MM.1S (cell line): Measurements from ENCODE around the gene BPGM.
A peak's percentile ranks its signal among the peaks of the same experiment; 100 is the strongest.

Experiments
- DNase-seq: peaks from one replicate; pipeline ENCODE4 v3.0.0-alpha.2; 2015
- H2AFZ ChIP-seq: fragments of 300-600 bp; sonication (generic); 2 replicates; pipeline ENCODE4 v1.6.0; 2016; ENCODE audit warnings: antibody characterized with exemption, low read length
- H3F3A ChIP-seq: fragments of 300-600 bp; sonication (generic); 2 replicates; pipeline ENCODE4 v1.6.1; 2016; ENCODE audit warnings: mild to moderate bottlenecking, antibody characterized with exemption, low read length, moderate library complexity, mixed read lengths; ENCODE audit not compliant: insufficient read depth
- H3K27ac ChIP-seq: fragments of 300-600 bp; sonication (generic); 2 replicates; pipeline ENCODE4 v1.5.1; 2016; ENCODE audit warnings: mild to moderate bottlenecking, low read length
- H3K27me3 ChIP-seq: fragments of 300-600 bp; sonication (generic); replicated peaks from 2 replicates; pipeline ENCODE4 v1.6.0; 2016; ENCODE audit warnings: low read length; ENCODE audit not compliant: insufficient read depth
- H3K36me3 ChIP-seq: fragments of 300-600 bp; sonication (generic); replicated peaks from 2 replicates; pipeline ENCODE4 v1.6.1; 2016; ENCODE audit warnings: mild to moderate bottlenecking, low read length, mixed read lengths; ENCODE audit not compliant: insufficient read depth
- H3K4me1 ChIP-seq: fragments of 300-600 bp; sonication (generic); 2 replicates; pipeline ENCODE4 v1.6.1; 2016; ENCODE audit warnings: low read length, mixed read lengths
- H3K4me2 ChIP-seq: fragments of 300-600 bp; sonication (generic); 2 replicates; pipeline ENCODE4 v1.6.0; 2016; ENCODE audit warnings: low read depth, low read length
- H3K4me3 ChIP-seq: fragments of 300-600 bp; sonication (generic); 2 replicates; pipeline ENCODE4 v1.5.1; 2016; ENCODE audit warnings: low read length, mixed read lengths
- H3K79me2 ChIP-seq: fragments of 300-600 bp; sonication (generic); 2 replicates; pipeline ENCODE4 v1.6.1; 2016; ENCODE audit warnings: mixed run types, low read length, mixed read lengths
- H3K9ac ChIP-seq: fragments of 300-600 bp; sonication (generic); 2 replicates; pipeline ENCODE4 v1.6.1; 2016; ENCODE audit warnings: low read length, mixed read lengths
- H3K9me2 ChIP-seq: fragments of 300-600 bp; sonication (generic); replicated peaks from 2 replicates; pipeline ENCODE4 v1.6.1; 2016; ENCODE audit warnings: mild to moderate bottlenecking, low read length, mixed read lengths; ENCODE audit not compliant: insufficient read depth
- H3K9me3 ChIP-seq: fragments of 300-600 bp; sonication (generic); replicated peaks from 2 replicates; pipeline ENCODE4 v1.6.1; 2016; ENCODE audit warnings: mild to moderate bottlenecking, low read length, mixed read lengths; ENCODE audit not compliant: insufficient read depth
- H4K20me1 ChIP-seq: fragments of 300-600 bp; sonication (generic); 2 replicates; pipeline ENCODE4 v1.6.1; 2016; ENCODE audit warnings: mild to moderate bottlenecking, low read length, moderate library complexity, mixed read lengths; ENCODE audit not compliant: insufficient read depth
- CTCF ChIP-seq: fragments of 300-600 bp; sonication (generic); IDR thresholded peaks from 2 replicates; pipeline ENCODE4 v1.5.1; 2016; ENCODE audit warnings: antibody characterized with exemption, low read length, mixed read lengths
- EZH2 ChIP-seq: fragments of 300-600 bp; sonication (generic); optimal IDR thresholded peaks from 2 replicates; pipeline ENCODE3; 2017; ENCODE audit warnings: low read depth, mild to moderate bottlenecking, antibody characterized with exemption, low read length, mixed read lengths
- EZH2phosphoT487 ChIP-seq: fragments of 300-600 bp; sonication (generic); IDR thresholded peaks from 2 replicates; pipeline ENCODE4 v1.6.1; 2018; ENCODE audit warnings: antibody characterized with exemption, low read length

BPGM gene

GRCh38 chr7:134701272-134701671, 54.6 kb downstream of the BPGM start:
- DNase-seq, result peak; percentile 27
- Histone ChIP-seq H3K4me2 (no peak overlapping the region), H3K9me3 (no peaks in the 10 kb centered on the region), H3K9ac (no peak overlapping the region), H3K4me3 (no peak overlapping the region), H3K4me1 (no peaks in the 10 kb centered on the region), H3F3A (no peaks in the 10 kb centered on the region), H3K36me3 (no peaks in the 10 kb centered on the region), H2AFZ (no peak overlapping the region), H3K9me2 (no peaks in the 10 kb centered on the region), H3K27ac (no peak overlapping the region), H4K20me1 (no peaks in the 10 kb centered on the region), H3K79me2 (no peaks in the 10 kb centered on the region), H3K27me3 (no peaks in the 10 kb centered on the region)
- TF ChIP-seq CTCF, result peak; percentile 48
- TF ChIP-seq EZH2phosphoT487, result no peak

- Histone ChIP-seq H2AFZ (no peak overlapping the region), H3K4me1 (no peaks in the 10 kb centered on the region), H3K9me3 (no peaks in the 10 kb centered on the region), H3K27me3 (no peaks in the 10 kb centered on the region), H3K79me2 (no peaks in the 10 kb centered on the region), H3K36me3 (no peaks in the 10 kb centered on the region), H3K9me2 (no peaks in the 10 kb centered on the region), H3K4me2 (no peak overlapping the region), H4K20me1 (no peaks in the 10 kb centered on the region), H3K9ac (no peak overlapping the region), H3F3A (no peaks in the 10 kb centered on the region), H3K27ac (no peak overlapping the region), H3K4me3 (no peak overlapping the region)
- no peak for DNase-seq
- TF ChIP-seq EZH2 (no peak), EZH2phosphoT487 (no peak), CTCF (no peak)
Measured at GRCh38 chr7:134702366-134703240, 56.0 kb downstream of the BPGM start.

GRCh38 chr7:134703241-134703594, 56.6 kb downstream of the BPGM start:
- Histone ChIP-seq H3F3A (no peaks in the 10 kb centered on the region), H3K79me2 (no peaks in the 10 kb centered on the region), H3K4me3 (no peak overlapping the region), H3K27ac (no peak overlapping the region), H2AFZ (no peak overlapping the region), H3K9ac (no peak overlapping the region), H4K20me1 (no peaks in the 10 kb centered on the region), H3K27me3 (no peaks in the 10 kb centered on the region), H3K4me2 (no peak overlapping the region), H3K4me1 (no peaks in the 10 kb centered on the region), H3K36me3 (no peaks in the 10 kb centered on the region), H3K9me2 (no peaks in the 10 kb centered on the region), H3K9me3 (no peaks in the 10 kb centered on the region)
- no peak for DNase-seq
- TF ChIP-seq EZH2phosphoT487 (no peak), CTCF (no peak), EZH2 (no peak)
